ENCODE results near the gene COL5A1.

COL5A1 gene

GRCh38 chr9:134834957-134835419, 193.4 kb downstream of the COL5A1 start:
- DNase-seq (ENCODE audit: low read depth in 2 of 2) = no peak

DNA sequence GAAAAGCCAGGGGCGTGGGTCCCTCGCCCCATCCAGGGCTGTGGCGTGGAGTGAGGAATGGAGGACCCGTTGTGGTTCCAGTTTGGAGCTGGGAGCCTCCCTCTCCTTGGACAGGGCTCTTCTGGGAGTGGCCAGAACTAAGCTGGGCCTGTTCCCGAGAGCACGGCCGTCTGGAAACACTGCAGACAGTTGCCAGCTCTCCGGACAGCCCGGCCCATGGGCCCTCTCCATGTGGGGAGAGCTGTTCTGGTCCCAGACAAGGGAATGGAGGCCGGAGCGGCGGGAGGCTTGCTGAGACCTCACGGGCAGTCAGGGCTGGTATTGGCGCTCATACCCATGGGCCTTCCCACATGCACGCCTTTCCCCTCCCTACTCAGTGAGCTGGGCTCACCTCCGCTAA, 193.8 kb downstream of the COL5A1 start:
- DNase-seq (ENCODE audit: low read depth in 2 of 2) = no peak

- DNase-seq (ENCODE audit: low read depth in 2 of 2) = no peak
Measured at GRCh38 chr9:134835987-134836386, 194.4 kb downstream of the COL5A1 start.

- DNase-seq (ENCODE audit: low read depth in 2 of 2) = no peak
Measured at GRCh38 chr9:134836406-134836970, 194.9 kb downstream of the COL5A1 start.

DNA sequence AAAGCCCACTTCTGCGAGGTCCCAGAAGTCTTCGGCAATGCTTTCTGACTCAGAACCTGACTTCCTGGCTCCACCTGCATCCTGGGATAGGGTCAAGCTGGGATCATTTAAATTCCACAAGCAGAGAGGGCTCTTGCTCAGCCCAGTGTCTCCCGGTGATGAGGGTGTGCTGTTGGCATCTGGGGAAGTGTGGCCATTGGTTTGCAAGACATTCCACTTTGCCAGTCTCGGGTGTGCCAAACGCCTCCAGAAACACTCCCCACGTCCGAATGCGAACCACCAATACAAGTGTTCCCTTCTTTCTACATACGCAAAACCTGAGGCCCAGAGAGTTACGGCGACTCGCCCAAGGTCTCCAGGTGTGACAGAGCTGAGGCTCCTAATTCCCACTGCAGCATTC, 195.9 kb downstream of the COL5A1 start:
- no peak for DNase-seq (ENCODE audit: low read depth in 2 of 2)

GRCh38 chr9:134838651-134839454, 197.2 kb downstream of the COL5A1 start:
- no peak for DNase-seq (ENCODE audit: low read depth in 2 of 2)

DNA sequence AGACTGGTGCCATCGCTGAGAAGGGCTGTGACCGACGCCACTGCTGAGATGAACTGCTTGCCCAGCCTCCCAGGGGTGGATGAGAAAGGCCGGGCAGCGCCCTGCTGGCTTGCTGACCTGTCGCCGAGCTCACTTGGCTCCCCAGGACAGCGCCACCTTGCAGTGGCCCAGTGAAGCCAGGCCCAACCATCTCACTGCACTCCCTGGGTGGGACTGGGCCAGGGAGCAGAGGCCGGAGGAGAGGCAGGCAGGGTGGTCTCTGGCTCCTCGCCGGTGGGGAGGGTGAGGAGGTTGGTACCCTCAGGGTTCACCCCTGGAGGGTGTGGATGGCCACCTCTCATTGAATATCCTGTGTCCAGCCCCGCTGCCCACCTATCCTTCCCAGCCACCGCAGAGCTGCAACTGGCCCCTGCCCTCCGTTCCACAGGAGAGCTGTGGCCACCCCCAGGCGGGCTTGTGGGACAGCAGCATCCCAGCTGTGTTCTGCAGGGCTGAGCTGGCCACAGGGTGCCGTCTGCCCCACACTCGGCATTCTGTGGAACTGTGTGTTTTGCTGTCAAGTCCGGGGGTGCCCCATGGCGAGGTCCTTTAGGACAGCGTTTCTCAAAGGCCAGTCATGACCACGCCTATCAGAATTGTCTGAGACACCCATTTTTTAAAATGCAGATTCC, 198.0 kb downstream of the COL5A1 start:
- DNase-seq (ENCODE audit: low read depth in 2 of 2) = no peak

- DNase-seq (ENCODE audit: low read depth in 2 of 2) = no peak
Measured at GRCh38 chr9:134840511-134840910, 198.9 kb downstream of the COL5A1 start.

DNA sequence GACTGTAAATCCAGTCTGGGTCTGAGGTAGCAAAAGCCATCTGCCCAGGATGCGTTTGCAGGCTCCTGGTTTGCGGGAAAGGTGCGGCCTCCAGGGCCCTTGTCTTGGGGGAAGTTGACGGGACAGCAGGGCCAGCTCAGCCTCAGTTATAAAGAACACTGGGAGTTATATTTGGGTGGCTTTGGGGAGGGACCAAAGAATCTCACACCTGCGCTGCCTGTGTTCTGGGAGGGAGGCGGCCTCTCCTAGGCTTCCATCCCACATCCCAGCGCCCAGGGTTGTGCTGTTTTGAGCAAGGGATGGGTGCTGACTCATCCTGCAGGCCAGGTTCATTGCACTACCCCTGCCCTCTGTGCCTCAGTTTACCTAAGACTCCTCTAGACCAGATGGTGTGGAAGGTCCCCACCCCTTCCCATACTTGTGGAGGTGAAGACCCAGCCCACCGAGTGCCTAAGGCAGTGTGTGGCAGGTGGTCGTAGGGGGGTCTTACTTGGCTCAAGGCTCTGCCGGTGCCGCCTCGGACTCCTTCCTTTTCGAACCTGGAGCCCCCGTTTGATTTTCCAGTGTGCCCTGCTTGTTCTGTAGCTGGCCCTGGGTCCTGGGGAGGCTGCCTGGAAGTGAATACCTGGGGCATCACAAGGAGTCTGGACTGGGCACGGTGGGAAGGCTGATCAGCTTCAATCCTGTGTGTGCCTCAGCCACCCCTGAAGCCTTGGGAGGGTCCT, 199.7 kb downstream of the COL5A1 start:
- DNase-seq (ENCODE audit: low read depth in 2 of 2) = no peak

DNA sequence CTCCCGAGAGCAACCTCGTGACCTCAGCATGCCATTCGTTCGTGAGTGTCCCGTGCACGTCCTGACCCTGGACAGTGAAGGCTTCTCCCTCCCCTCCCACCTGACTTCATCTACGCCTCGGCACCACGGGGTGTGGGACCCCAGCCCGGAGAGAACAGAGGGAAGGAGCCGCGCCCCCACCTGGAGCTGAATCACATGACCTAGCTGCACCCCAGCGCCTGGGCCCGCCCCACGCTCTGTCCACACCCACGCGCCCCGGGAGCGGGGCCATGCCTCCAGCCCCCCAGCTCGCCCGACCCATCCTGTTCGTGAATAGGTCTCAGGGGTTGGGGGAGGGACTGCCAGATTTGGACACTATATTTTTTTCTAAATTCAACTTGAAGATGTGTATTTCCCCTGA, 200.7 kb downstream of the COL5A1 start:
- no peak for DNase-seq (ENCODE audit: low read depth in 2 of 2)

GRCh38 chr9:134843740-134844139, 202.1 kb downstream of the COL5A1 start:
- DNase-seq (ENCODE audit: low read depth in 2 of 2) = no peak

GRCh38 chr9:134844821-134845220, 203.2 kb downstream of the COL5A1 start:
- DNase-seq (ENCODE audit: low read depth in 2 of 2) = no peak

- no peak for DNase-seq (ENCODE audit: low read depth in 2 of 2)
Measured at GRCh38 chr9:134846187-134846586, 204.6 kb downstream of the COL5A1 start.

- DNase-seq (ENCODE audit: low read depth in 2 of 2) = no peak
Measured at GRCh38 chr9:134846699-134847098, 205.1 kb downstream of the COL5A1 start.

DNA sequence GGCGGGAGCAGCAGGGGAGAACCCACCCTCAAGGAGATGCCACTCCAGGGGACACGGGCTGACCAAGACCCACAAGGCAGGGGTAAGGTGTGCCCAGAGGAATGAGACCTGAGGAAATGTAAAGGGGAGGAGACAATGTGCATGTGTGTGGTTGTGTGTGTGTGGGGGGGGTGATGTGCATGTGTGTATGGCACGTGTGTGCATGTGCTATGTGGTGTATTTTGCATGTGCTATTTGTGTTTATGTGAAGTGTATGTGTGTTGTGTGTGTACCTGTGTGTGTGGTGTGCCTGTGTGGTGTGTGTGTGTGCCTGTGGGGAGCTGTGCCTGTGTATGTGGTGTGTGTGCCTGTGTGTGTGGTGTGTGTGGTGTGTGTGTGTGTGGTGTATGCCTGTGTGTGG, 205.5 kb downstream of the COL5A1 start:
- DNase-seq (ENCODE audit: low read depth in 2 of 2) = no peak

DNA sequence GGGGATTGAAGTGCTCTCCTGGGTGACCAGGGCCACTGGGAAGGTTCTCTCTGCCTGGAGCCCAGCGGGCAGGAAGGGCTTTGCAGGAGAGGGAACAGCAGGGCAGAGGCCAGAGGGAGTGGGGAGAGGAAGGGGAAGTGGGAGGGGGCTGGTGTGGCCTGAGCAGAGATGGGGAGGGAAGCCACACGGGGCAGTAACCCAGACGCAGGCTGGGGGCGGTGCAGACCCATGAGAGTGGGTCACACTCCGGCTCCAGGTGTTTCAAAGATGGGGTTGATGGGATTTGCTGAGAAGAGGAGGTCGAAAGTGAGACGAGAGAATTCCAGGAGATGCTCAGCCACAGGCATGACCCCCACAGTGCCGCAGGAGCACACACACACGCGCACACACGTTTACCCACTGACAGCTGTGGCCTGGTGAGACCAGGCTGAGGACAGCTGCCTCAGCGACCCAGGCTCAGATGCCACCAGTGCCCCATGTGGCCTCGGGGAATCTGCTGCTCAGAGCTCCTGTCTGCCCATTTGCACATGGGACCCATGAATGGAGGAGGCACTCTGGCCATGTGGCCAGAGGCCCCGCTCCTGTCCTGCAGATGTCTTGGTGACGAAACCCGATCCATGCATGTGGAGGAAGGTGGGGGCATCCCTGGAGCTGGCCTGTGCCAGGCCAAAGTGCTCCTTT, 206.3 kb downstream of the COL5A1 start:
- DNase-seq (ENCODE audit: low read depth in 2 of 2) = no peak

- no peak for DNase-seq (ENCODE audit: low read depth in 2 of 2)
Measured at GRCh38 chr9:134848504-134848903, 206.9 kb downstream of the COL5A1 start.

GRCh38 chr9:134850611-134851010, 209.0 kb downstream of the COL5A1 start:
- DNase-seq (ENCODE audit: low read depth in 2 of 2) = no peak

GRCh38 chr9:134851020-134851419, 209.4 kb downstream of the COL5A1 start:
- DNase-seq (ENCODE audit: low read depth in 2 of 2) = no peak

GRCh38 chr9:134852906-134853654, 211.5 kb downstream of the COL5A1 start:
- DNase-seq (ENCODE audit: low read depth in 2 of 2) = no peak

DNA sequence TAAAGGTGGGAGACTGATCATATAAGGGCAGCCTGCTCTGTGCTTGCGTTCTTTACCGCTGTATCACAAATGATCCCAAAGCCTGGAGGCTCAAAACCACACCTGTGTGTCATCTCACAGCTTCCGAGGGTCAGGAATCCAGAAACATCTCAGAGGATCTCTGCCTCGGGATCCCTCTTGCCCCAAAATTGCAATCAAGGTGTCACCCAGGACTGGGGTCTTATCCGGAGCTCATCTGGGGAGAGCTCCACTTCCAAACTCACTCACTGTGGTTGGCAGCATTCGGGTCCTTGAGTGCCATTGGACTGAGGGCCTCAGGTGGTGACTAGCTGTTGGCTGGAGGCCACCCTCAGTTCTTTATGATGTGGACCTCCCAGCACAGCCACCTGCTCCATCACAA, 212.3 kb downstream of the COL5A1 start:
- no peak for DNase-seq (ENCODE audit: low read depth in 2 of 2)

Data from fibroblast of skin of left biceps (primary cell).